Heart right ventricle (tissue), 16 donors: ENCODE measurements around the gene PAPSS2. TPM values are rescaled to one million over a fixed set of nuclear protein-coding genes. Genes with fewer than 3 reads are reported as not detected.
A peak's percentile ranks its signal among the peaks of the same experiment; 100 is the strongest.

ENCODE experiments used
- ATAC-seq, 8 donors: fragments of 200-7000 bp; cut with Tn5 transposase; one replicate each; pipeline ENCODE4 v1.9.1; 2020; ENCODE audit warnings: mild to moderate bottlenecking in 8 of 8, moderate library complexity in 8 of 8, moderate number of reproducible peaks in 1 of 8
- DNase-seq, 2 donors: peaks; one replicate each; pipeline ENCODE4 v3.0.0-alpha.2; 2020
- H3K27ac ChIP-seq, 10 donors: fragments of 200-600 bp; sonication (generic) in 2 of 10; one replicate each; pipeline versions ENCODE4 v1.5.0 to v1.8.0; 2020 to 2022; ENCODE audit warnings: mild to moderate bottlenecking in 3 of 10
- H3K27me3 ChIP-seq, 7 donors: fragments of 200-600 bp; one replicate each; pipeline ENCODE4 v1.8.0; 2021 to 2022; ENCODE audit warnings: mild to moderate bottlenecking in 2 of 7
- H3K36me3 ChIP-seq, 9 donors: fragments of 200-600 bp; sonication (generic) in 1 of 9; one replicate each; pipeline versions ENCODE4 v1.5.0 to v1.8.0; 2020 to 2022; ENCODE audit warnings: mild to moderate bottlenecking in 2 of 9
- H3K4me1 ChIP-seq, 9 donors: fragments of 200-600 bp; sonication (generic) in 1 of 9; one replicate each; pipeline versions ENCODE4 v1.5.0 to v1.8.0; 2020 to 2022; ENCODE audit warnings: mild to moderate bottlenecking in 4 of 9
- H3K4me3 ChIP-seq, 10 donors: fragments of 200-600 bp; sonication (generic) in 2 of 10; one replicate each; pipeline versions ENCODE4 v1.5.0 to v1.8.0; 2020 to 2022; ENCODE audit warnings: mild to moderate bottlenecking in 7 of 10, moderate library complexity in 2 of 10
- H3K9me3 ChIP-seq, 11 donors: fragments of 200-600 bp in 10 of 11; sonication (generic) in 2 of 11; one replicate each; pipeline versions ENCODE4 v1.5.0 to v1.8.0; 2013 to 2022; ENCODE audit warnings: mild to moderate bottlenecking in 2 of 11, control low read depth in 1 of 11, moderate library complexity in 1 of 11
- WGBS, 2 donors: extraction: QIAGEN DNeasy Blood & Tissue Kit; methylation state at CpG; one replicate each; pipeline ENCODE4 v1.1.7; 2013; ENCODE audit warnings: inconsistent platforms in 1 of 2; 5-methylcytosine and 5-hydroxymethylcytosine counted together
- intact Hi-C, 10 donors: fragments of 100-400 bp; cut with DNase I; formaldehyde crosslinking; loops; one replicate each; pipeline versions ENCODE4 v1.11.1 to v1.14.2; 2022
- polyA plus RNA-seq, 2 donors: library from polyadenylated mRNA; stranded (reverse); fragments of 200-250 nt; gene quantifications; one replicate each; pipeline ENCODE4 v1.2.3, GENCODE V29; 2013
- total RNA-seq, 10 donors: library from RNA; stranded (reverse); fragmentation: NEBNext Ultra II Directional in 3 of 10; extraction: Animal tissue kit (Norgen Biotek cat#: 25700) in 3 of 10; gene quantifications; one replicate each; pipeline versions ENCODE4 v1.2.1 to v1.2.4, GENCODE V29; 2021 to 2023
- TF ChIP-seq, protein P1 (sequence below), 9 donors: fragments of 200-600 bp; sonication (generic) in 2 of 9; IDR thresholded peaks; one replicate each; pipeline versions ENCODE4 v1.5.0 to v1.8.0; 2021 to 2022; ENCODE audit warnings: antibody characterized with exemption in 9 of 9, mild to moderate bottlenecking in 5 of 9, moderate library complexity in 1 of 9
- donor health status: Arrhythmogenic right ventricular cardiomyopathy.
- donor health status: ischemic (EF 13 %, LVEDD 7.1; RV severe dilation, severe dysfunction).
- donor health status: healthy with polysubstance abuse.
- donor health status: DM: no; HTN: yes; CAD: no.
- donor health status: DM: no; HTN: no; CAD: no.
- donor health status: ischemic (EF 25% LVEDD 6.9; RV normal size, moderate dysfunction).
- donor health status: ischemic (EF 25% LVEDD 5.7; RV mildly dilated, moderate dysfunction).
- donor health status: healthy.
- donor health status: DM: yes; HTN: yes; CAD: no.
- donor health status: Ischemic cardiomyopathy.
- donor health status: ischemic (EF 35%, LVEDD 5.7; RV mildly dilated, moderate dysfunction).
- donor health status: nonischemic (EF 11% LVEDD 7.7; RV severe dilation, severe dysfunction).
- donor health status: DM: yes; HTN: yes; CAD: no.
- donor health status: PGD.
- donor health status: ischemic (EF 29% LVEDD 5.4; RV normal size, mild dysfunction).
- donor health status: nonischemic (EF 23%, LVEDD 6.1; RV moderate dilation, normal function).

The PAPSS2 gene
- total and polyA plus RNA-seq, 12 donors: 3.3 to 10.9 (median 6.2) TPM

DNA sequence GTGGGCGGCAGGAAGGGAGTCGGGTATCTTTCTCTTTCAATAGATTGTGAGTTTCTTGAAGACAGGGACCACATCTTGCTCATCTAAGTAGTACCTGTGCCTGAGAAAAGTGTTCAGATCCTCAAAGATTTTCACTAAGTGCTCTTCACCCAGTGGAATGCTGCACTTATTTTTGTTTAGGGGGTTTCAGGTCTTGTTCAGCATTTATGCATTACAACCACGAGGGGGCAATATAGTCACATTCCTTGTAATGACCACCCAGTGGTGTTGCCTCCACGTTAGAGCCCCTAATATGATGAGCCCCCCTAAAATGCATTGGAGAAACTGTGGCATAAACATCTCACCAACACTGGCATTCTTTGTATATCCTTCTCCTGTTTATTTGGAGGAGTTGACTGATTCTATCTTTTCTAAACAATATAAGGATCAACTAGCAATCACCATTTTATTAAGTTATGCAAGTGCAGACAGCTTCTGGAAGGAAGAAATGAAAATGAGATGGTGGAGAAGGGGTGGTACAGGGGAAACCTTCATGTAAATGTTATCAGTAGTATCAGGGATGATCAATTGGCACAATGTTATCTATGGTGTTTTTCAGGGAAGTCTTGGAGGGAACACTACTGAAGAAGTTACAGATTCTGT lies 3.1 kb upstream of the PAPSS2 start:
- DNase-seq (peak in 1 of 2 donors; percentile 30), ATAC-seq (no peak)
- TF ChIP-seq, protein P1, sequence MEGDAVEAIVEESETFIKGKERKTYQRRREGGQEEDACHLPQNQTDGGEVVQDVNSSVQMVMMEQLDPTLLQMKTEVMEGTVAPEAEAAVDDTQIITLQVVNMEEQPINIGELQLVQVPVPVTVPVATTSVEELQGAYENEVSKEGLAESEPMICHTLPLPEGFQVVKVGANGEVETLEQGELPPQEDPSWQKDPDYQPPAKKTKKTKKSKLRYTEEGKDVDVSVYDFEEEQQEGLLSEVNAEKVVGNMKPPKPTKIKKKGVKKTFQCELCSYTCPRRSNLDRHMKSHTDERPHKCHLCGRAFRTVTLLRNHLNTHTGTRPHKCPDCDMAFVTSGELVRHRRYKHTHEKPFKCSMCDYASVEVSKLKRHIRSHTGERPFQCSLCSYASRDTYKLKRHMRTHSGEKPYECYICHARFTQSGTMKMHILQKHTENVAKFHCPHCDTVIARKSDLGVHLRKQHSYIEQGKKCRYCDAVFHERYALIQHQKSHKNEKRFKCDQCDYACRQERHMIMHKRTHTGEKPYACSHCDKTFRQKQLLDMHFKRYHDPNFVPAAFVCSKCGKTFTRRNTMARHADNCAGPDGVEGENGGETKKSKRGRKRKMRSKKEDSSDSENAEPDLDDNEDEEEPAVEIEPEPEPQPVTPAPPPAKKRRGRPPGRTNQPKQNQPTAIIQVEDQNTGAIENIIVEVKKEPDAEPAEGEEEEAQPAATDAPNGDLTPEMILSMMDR (IDR thresholded peaks at IDR 0.05): peak; percentile 73 to 87 (median 80)
- H3K9me3 ChIP-seq: no peaks in the 10 kb centered on the region
- peaks cover 0 to 30% (median 14%) of the 10 kb centered on the region in 9 donors for H3K4me1 ChIP-seq
- peak overlapping the region in 6 of 10 donors; percentile 25 to 58 (median 46) for H3K27ac ChIP-seq
- intact Hi-C loops: loop anchor here in 8 of 10 donors (1.0 to 10.0 kb wide), 9 partner anchors 61 to 124 kb away; no protein-coding TSS in a partner anchor
- peaks cover 0 to 9% (median 0%) of the 10 kb centered on the region in 7 donors for H3K27me3 ChIP-seq
- 42% methylated on average over 4 of the region's 4 CpGs for WGBS, 2 donors
- no peak overlapping the region for H3K4me3 ChIP-seq
- H3K36me3 ChIP-seq: no peaks in the 10 kb centered on the region

DNA sequence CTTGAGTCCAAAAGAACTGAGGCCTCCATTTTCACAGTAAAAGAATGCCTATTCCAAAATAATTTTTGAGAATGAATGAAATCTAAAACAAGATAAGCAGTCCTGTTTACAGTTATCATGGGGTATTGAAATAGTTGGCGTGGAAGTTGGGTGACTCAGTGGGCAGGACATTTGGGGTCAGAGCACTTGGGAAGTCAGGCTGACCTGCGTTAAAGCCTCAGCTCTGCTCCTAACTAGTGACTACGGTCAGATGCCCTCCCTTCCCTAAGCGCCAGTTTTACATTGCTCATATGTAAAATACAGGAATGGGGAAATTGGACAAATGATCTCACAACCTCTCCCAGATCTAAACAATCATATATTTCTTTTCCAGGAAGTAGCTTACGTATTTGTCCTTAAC lies 2.3 kb upstream of the PAPSS2 start:
- Histone ChIP-seq H3K27me3 (peaks cover 0 to 9% (median 0%) of the 10 kb centered on the region in 7 donors), H3K36me3 (no peaks in the 10 kb centered on the region), H3K4me1 (peaks cover 0 to 36% (median 18%) of the 10 kb centered on the region in 9 donors), H3K27ac (peak overlapping the region in 9 of 10 donors; percentile 6 to 87 (median 42)), H3K9me3 (no peaks in the 10 kb centered on the region), H3K4me3 (no peak overlapping the region)
- intact Hi-C loops: loop anchor here in 7 of 10 donors (2.0 to 10.0 kb wide), 8 partner anchors 60 to 125 kb away; no protein-coding TSS in a partner anchor
- 64 to 78% methylated on average over 5 of the region's 5 CpGs for WGBS, 2 donors
- DNase-seq: peak in 1 of 2 donors; percentile 14
- peak in 3 of 8 donors; percentile 18 to 55 (median 44) for ATAC-seq
- TF ChIP-seq, protein P1 (IDR thresholded peaks at IDR 0.05): no peak

DNA sequence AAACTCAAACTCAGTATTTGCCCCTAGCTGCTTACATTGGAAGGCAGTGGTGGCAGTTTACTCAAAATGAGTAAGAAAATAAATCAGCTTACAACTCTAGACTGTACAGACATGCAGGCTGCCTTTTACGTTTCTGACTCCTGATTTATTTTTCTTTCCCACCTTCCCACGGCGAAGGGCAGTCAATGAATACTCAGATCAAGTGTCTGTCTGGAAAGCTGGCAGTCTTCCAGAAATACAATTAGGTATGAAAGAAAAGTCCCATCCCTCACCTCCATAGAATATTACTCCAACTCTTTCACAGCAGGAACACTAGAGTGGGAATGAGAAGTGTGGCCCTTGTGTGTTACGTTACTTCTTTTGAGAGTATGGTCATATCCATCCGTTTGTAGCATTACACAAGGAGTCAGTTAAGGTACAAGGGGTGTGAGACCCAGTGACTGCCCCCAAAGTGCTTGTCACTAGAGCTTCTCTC lies 1.3 kb upstream of the PAPSS2 start:
- Histone ChIP-seq H3K27ac (peak overlapping the region in 4 of 10 donors; percentile 25 to 87 (median 50)), H3K9me3 (no peaks in the 10 kb centered on the region), H3K4me1 (peaks cover 0 to 36% (median 18%) of the 10 kb centered on the region in 9 donors), H3K4me3 (no peak overlapping the region), H3K27me3 (peaks cover 0 to 9% (median 0%) of the 10 kb centered on the region in 7 donors), H3K36me3 (no peaks in the 10 kb centered on the region)
- TF ChIP-seq, protein P1 (IDR thresholded peaks at IDR 0.05): no peak
- DNase-seq (no peak), ATAC-seq (no peak)
- 82 to 83% methylated on average over 5 of the region's 5 CpGs for WGBS, 2 donors
- intact Hi-C loops: loop anchor here in 6 of 10 donors (2.0 to 10.0 kb wide), 7 partner anchors 59 to 126 kb away; no protein-coding TSS in a partner anchor

DNA sequence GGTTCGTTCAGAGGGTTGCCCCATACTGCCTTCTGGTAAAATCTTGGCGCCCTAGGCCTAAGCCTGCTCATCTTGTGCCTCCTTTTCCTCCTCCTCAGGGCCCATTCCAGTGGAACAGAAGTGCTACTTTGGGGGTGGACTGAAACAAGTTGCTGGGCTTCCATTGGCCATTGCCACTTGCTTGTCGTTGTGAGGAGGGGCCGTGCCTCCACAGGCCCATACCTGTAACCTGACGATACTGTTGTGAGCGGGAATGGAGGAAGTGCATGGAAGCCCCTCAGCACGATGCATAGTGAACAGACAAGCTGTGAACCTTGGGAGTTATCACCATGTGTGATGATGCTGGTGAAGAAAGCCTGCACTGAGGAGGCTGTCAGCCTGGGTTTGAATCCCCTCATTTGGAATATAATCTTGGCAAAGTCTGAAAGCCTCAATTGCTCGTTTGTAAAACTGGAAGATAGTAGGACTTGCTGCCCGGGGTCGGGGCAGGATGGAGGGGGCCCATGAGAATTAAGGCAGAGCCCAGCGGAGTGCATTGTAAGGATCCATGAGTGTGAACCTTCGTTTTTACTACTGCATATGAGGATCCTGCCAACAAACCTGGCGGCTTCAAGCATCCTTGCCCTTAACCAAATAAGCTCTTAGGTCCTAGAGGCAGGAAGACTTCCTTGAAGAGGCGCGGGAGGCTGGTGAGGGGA lies 671 bp upstream of the PAPSS2 start:
- TF ChIP-seq, protein P1 (IDR thresholded peaks at IDR 0.05): no peak
- intact Hi-C loops: loop anchor here in 6 of 10 donors (1.0 to 10.0 kb wide), 8 partner anchors 58 to 127 kb away; no protein-coding TSS in a partner anchor
- no peaks in the 10 kb centered on the region for H3K36me3 ChIP-seq
- no peaks in the 10 kb centered on the region for H3K9me3 ChIP-seq
- peak overlapping the region in 9 of 10 donors; percentile 67 to 89 (median 83) for H3K27ac ChIP-seq
- WGBS, 2 donors: 64% methylated on average over 15 of the region's 15 CpGs
- DNase-seq: no peak
- no peak for ATAC-seq
- H3K4me1 ChIP-seq: peaks cover 0 to 36% (median 18%) of the 10 kb centered on the region in 9 donors
- H3K4me3 ChIP-seq: peak overlapping the region; percentile 53 to 87 (median 78)
- H3K27me3 ChIP-seq: peaks cover 0 to 9% (median 0%) of the 10 kb centered on the region in 7 donors
